ENCODE measurements around the gene TNRC6B.

GRCh38 chr22:40309631-40310030 lies 131.9 kb downstream of the TNRC6B start:
- TF ChIP-seq CTCF (IDR thresholded peaks at IDR 0.05) = no peak
- no peak for TF ChIP-seq EZH2phosphoT487 (IDR thresholded peaks at IDR 0.05)
- TF ChIP-seq EZH2 (IDR thresholded peaks at IDR 0.05) = no peak

Measured in neural progenitor cell (in vitro differentiated cells).